HG03520 (cell line): Measurements from ENCODE around the gene MRPL57.
"Not testable (repeated sequence)": the region's sequence is repeated elsewhere in the genome, so short reads cannot be mapped to it uniquely, and the experiment has no call there.

Experiments
- ATAC-seq: cut with Tn5 transposase; IDR thresholded peaks from one replicate; pipeline ENCODE4 v1.9.1; 2021; ENCODE audit warnings: mild to moderate bottlenecking, moderate library complexity; ENCODE audit not compliant: unreplicated experiment

Gene MRPL57

GRCh38 chr13:21176215-21176981, at the start of gene MRPL57, which contains the start of gene SKA3:
Gene MRPL57, plus strand, starts transcription at chr13:21176658. Its CDS starts 259 bp downstream, at chr13:21176917.
Gene SKA3, minus strand, starts transcription at chr13:21176552. Its CDS starts 75 bp downstream, at chr13:21176477.
- ATAC-seq: peak; percentile 89

GRCh38 chr13:21130116-21130515, 46.3 kb upstream of the MRPL57 start:
- no peak for ATAC-seq

GRCh38 chr13:21133077-21133476, 43.4 kb upstream of the MRPL57 start:
- ATAC-seq: no peak

GRCh38 chr13:21134475-21134874, 42.0 kb upstream of the MRPL57 start:
- no peak for ATAC-seq

- ATAC-seq: not testable (repeated sequence)
Measured at GRCh38 chr13:21135833-21136232, 40.6 kb upstream of the MRPL57 start.

- ATAC-seq: no peak
Measured at GRCh38 chr13:21137696-21138095, 38.8 kb upstream of the MRPL57 start.

DNA sequence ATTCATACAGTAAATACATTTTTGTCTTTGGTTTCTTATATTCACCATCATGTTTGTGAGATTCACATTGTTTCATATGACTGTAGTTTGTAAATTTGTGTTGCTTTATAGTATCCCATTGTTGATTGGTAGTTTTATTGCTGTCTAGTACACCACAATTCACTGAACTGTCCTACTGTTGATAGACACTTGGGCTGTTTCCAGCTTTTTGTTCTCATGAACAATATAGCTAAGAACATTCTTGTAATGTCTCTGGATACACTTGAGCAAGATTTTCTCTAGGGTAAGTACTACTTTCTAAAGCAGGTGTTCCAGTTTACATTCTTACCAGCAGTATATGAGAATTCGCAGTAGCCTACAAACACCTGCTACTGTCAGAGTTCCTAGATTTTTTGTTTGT, 37.9 kb upstream of the MRPL57 start:
- no peak for ATAC-seq

DNA sequence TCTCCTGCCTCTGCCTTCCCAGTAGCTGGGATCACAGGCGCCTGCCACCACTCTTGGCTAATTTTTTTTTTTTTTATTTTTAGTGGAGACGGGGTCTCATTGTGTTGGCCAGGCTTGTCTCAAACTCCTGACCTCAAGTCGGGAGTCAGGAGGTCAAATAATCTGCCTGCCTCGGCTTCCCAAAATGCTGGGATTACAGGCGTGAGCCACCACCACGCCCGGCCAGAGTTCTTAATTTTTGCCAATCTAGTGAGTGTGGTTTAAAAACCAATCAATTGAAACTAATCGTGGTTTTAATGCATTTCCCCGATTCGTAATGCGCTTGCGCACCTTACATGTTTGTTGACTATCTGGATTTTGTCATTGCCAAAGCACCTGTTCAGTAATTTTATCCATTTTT, 37.1 kb upstream of the MRPL57 start:
- ATAC-seq: no peak

- no peak for ATAC-seq
Measured at GRCh38 chr13:21142766-21143165, 33.7 kb upstream of the MRPL57 start.

- ATAC-seq: no peak
Measured at GRCh38 chr13:21147827-21148226, 28.6 kb upstream of the MRPL57 start.

GRCh38 chr13:21148557-21149258, 27.8 kb upstream of the MRPL57 start:
- ATAC-seq: no peak

GRCh38 chr13:21149568-21149967, 26.9 kb upstream of the MRPL57 start:
- no peak for ATAC-seq

DNA sequence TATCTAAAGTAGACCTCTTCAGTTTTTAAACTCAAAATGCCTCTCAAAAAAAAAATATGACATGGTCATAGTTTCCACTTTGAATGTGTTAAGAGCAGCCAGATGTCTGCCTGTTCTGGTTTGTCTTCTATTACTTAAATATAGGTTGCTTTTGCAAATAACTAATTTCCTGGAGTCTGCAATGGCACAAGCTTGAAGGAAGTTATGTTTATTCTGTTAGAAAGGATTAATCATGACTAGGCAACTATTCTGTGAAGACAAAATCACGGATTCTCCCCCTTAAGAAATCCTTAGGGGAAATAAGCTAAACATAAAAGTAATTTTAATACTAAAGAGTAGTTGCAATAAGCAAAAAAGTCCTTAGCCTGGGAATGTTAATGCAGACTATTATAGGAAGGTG, 26.4 kb upstream of the MRPL57 start:
- no peak for ATAC-seq

- ATAC-seq: no peak
Measured at GRCh38 chr13:21152251-21152899, 24.1 kb upstream of the MRPL57 start.

- no peak for ATAC-seq
Measured at GRCh38 chr13:21164631-21165030, 11.8 kb upstream of the MRPL57 start.

DNA sequence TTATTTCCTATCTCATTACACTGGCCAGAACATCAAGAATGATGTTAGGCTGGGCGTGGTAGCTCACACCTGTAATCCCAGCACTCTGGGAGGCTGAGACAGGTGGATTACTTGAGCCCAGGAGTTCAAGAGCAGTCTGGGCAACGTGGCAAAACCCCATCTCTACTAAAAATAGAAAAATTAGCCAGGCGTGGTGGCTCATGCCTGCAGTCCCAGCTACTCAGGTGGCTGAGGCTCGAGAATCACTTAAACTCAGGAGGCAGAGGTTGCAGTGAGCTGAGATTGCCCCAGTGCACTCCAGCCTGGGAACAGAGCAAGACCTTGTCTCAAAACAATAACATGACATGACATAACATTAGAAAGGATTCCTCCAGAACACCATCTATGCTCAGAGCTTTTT, 10.9 kb upstream of the MRPL57 start:
- not testable (repeated sequence) for ATAC-seq

- no peak for ATAC-seq
Measured at GRCh38 chr13:21171420-21171819, 5.0 kb upstream of the MRPL57 start.

- not testable (repeated sequence) for ATAC-seq
Measured at GRCh38 chr13:21173767-21174166, 2.7 kb upstream of the MRPL57 start.

DNA sequence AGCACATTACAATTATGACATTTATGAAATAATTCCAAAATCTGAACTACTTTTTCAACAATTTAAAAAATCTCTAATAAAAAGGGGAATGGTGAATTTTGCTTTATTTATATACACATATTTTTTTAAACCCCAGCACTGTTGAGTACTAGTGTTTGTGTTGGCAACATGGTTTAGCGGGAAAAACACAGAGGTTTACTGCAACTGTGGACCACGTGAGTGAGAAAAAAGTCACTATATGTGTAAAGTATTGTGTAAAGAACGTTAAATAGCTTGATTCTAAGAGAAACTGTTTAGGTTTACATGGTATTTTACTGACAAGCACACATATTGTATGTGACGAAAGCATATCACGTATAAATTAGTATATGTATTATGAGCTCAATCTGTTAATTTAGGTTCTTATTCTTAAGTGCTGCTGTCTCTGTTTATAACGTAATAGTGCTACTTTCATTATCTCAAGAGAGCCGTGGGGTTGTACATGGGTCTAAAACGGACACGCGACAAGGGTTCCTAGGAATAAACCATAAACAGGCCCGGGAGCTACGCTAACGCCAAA, 723 bp upstream of the MRPL57 start:
- ATAC-seq: no peak

- peak; percentile 22 for ATAC-seq
Measured at GRCh38 chr13:21176982-21177284, 475 bp downstream of the MRPL57 start.

DNA sequence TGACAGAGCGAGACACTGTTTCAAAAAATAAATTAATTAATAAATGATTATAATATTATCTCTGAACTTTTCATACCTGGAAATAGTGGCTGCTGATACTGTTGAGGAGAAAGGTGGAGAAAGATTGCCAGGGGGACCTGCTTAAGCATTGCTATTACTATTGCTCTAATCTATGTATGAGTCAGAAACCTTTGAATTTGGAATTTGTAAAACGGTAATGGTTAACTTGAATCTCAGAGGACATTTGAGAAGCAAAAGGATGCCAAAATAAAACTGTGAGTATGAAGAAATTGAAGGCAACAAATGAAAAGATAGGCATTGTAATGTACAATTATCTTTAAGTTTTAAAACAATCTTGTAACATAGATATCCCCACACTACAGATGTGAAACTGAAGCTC, 5.2 kb downstream of the MRPL57 start:
- ATAC-seq: no peak

DNA sequence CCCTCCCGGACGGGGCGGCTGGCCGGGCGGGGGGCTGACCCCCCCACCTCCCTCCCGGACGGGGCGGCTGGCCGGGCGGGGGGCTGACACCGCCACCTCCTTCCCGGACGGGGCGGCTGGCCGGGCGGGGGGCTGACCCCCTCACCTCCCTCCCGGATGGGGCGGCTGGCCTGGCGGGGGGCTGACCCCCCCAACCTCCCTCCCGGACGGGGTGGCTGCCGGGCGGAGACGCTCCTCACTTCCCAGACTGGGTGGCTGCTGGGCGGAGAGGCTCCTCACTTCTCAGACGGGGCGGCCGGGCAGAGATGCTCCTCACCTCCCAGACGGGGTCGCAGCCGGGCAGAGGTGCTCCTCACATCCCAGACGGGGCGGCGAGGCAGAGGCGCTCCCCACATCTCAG, 10.0 kb downstream of the MRPL57 start:
- ATAC-seq: not testable (repeated sequence)
